Stimulated activated CD4-positive, alpha-beta T cell treated with anti-CD3 and anti-CD28 coated beads, Interleukin-4, amount 100 ng/mL, for 24 hours (primary cell): ENCODE data around the gene NFATC4.

Experiments
- DNase-seq: peaks from one replicate; pipeline ENCODE4 v3.0.0-alpha.2; 2020

Gene NFATC4

GRCh38 chr14:24411443-24412389, 43.7 kb downstream of the NFATC4 start:
- DNase-seq: peak; percentile 27

DNA sequence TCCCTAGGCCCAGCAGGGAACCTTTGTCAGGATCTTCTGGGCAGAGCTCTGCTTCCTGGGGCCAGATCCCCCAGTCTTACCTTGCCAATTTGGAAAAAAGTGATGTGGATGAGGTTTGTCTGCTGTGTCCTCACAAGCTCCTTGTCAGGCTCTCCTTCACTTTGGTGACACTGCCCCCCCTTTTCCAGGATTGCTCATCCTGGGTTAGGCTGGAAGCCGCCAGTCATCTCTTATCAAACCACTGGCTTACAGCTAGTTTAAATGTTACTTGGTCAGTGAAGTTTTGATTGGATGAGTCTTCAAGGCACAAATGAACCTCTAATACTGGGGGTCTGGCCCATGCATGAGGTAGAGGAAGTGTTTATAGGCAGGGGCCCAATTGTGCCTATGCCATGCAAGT, 46.1 kb downstream of the NFATC4 start:
- DNase-seq: no peak

GRCh38 chr14:24414732-24415420, 46.9 kb downstream of the NFATC4 start:
- no peak for DNase-seq

DNA sequence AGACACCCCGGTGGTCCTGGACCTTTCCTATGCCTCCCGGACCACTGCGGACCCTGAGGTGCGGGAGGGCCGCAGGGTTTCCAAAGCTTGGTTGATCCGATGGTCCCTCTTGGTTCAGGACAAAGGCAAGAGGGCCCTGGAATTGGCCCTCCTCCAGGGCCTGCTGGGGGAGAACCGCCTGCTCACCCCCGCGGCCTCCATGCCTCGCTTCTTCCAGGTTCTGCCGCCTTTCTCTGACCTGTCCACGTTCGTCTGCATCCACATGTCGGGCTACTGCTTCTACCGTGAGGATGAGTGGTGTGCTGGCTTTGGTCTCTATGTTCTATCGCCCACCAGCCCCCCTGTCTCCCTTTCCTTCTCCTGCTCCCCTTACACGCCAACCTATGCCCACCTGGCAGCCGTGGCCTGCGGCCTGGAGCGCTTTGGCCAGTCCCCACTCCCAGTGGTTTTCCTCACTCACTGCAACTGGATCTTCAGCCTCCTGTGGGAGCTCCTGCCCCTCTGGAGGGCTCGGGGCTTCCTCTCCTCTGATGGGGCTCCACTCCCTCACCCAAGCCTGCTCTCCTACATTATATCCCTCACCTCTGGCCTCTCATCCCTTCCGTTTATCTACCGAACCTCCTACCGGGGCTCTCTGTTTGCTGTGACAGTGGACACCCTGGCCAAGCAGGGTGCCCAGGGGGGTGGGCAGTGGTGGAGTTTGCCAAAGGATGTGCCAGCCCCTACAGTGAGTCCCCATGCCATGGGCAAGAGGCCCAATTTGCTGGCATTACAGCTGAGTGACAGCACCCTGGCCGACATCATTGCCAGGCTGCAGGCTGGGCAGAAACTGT, 47.7 kb downstream of the NFATC4 start:
- DNase-seq: no peak

DNA sequence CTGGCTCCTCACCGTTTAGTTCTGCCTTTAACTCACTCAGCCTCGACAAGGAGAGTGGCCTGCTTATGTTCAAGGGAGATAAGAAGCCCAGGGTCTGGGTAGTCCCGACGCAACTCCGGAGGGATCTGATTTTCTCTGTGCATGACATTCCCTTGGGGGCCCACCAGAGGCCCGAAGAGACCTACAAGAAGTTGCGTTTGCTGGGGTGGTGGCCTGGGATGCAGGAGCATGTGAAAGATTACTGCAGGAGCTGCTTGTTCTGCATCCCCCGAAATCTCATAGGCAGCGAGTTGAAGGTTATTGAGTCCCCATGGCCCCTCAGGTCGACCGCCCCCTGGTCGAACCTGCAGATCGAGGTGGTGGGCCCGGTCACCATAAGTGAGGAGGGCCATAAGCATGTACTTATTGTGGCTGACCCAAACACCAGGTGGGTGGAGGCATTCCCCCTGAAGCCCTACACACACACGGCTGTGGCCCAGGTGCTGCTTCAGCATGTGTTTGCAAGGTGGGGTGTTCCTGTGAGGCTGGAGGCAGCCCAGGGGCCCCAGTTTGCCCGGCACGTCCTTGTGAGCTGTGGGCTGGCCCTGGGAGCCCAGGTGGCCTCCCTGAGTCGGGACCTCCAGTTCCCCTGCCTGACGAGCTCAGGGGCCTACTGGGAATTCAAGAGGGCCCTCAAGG, 48.4 kb downstream of the NFATC4 start:
- DNase-seq: no peak

- DNase-seq: no peak
Observed at GRCh38 chr14:24416932-24417619, 49.1 kb downstream of the NFATC4 start.

GRCh38 chr14:24417832-24418491, 50.0 kb downstream of the NFATC4 start:
- no peak for DNase-seq

- no peak for DNase-seq
Observed at GRCh38 chr14:24418492-24418873, 50.5 kb downstream of the NFATC4 start.

- no peak for DNase-seq
Observed at GRCh38 chr14:24422261-24422660, 54.3 kb downstream of the NFATC4 start.

- no peak for DNase-seq
Observed at GRCh38 chr14:24422694-24423601, 55.0 kb downstream of the NFATC4 start.

DNA sequence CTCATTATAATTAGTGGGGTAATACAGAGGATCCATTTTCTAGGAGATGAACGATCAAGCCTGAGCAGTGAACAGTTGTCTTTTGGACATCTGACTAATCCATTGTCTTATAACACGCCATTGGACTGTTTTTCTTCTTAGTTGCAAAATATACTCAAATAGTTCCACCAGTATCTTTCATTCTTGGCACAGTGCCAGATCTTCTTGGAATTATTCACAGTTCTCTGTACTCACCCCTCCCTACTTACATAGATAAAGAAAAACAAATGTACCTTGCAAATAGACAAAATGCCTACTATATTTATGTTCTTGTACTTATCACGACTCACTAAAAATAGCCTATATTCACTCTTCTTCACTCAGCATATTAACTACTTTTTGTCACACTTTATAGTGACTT, 57.7 kb downstream of the NFATC4 start:
- no peak for DNase-seq

- no peak for DNase-seq
Observed at GRCh38 chr14:24426150-24426911, 58.3 kb downstream of the NFATC4 start.

- no peak for DNase-seq
Observed at GRCh38 chr14:24426912-24427536, 59.0 kb downstream of the NFATC4 start.

DNA sequence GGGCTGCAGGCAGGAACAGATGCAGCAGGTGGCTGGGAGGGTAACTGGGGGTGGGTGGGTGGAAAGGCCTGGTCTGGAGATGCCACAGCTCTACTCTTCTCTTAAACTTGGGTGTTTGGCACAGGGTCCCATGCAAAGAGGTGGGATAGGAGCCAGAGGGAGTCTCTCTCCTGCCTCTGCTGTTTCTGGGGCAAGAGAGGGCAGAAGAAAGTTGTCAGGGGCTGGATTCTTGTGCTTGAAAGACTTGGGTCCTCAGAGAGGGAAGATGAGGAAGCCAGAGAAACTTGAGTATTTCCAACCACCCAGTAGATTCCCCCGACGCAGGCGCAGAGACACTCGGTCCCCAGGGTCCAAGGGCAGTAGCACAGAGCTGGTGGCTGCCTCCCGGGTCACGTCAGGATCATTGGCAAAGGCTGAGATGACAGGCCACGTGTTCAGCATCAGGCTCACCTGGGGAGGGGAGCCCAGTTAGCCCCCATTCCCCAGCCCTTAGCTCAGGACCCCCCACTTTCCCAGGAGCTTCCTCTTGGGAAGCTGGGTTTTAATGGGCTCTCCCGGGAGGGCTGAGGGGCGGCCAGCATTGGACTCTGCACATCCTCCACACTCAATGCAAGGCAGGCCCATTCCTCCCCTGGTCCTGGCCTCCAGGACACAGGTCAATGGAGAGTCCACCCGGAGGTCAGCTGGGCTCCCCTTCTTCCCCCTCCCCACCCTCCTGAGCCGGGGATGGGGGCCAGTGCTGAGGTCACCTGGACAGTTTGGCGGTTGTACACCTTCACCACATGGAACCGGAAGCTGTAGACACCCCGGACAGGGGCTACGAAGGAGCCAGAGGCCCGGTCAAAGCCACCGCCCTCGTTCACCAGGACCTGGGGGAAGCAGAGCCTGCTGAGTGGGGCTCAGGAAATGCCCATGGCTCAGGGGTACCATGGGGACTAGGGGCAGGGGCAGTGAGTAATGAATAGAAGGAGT, 59.8 kb downstream of the NFATC4 start:
- DNase-seq: no peak

- no peak for DNase-seq
Observed at GRCh38 chr14:24428628-24429394, 60.8 kb downstream of the NFATC4 start.
